A673 (cell line): Measurements from ENCODE around the gene SAA1.

Experiments used
- EZH2 ChIP-seq: fragments of 200-600 bp; sonication (generic); IDR thresholded peaks from 2 replicates; pipeline ENCODE4 v1.6.1; 2017; ENCODE audit warnings: borderline replicate concordance, low read depth, mild to moderate bottlenecking, mixed read lengths, antibody characterized with exemption, low read length; ENCODE audit not compliant: poor library complexity, severe bottlenecking
- TF ChIP-seq, protein P1 (sequence below): fragments of 300-800, 200-600 bp; sonication (generic); conservative IDR thresholded peaks from 2 replicates; pipeline ENCODE4 v1.5.1; 2017; ENCODE audit warnings: low read depth, mild to moderate bottlenecking, antibody characterized with exemption, low read length, moderate library complexity, mixed read lengths

DNA sequence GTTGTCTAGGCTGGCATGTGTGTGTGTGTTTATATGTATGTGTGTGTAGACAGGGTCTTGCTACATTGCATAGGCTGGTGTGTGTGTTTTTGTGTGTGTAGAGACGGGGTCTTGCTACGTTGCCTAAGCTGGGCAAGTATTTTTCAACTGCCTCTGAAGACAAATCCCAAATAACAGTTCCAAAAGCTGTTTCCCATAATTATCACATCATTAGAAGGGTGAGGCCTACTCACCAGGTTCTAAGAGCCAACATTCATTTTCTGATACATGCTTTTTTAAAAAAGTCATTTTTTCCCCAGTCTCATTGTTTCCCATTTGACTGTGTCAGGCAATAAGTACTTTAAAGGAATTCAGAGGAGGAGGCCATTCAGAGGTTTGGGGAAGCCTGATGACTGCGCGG, 22.8 kb downstream of the SAA1 start:
- TF ChIP-seq, protein P1, sequence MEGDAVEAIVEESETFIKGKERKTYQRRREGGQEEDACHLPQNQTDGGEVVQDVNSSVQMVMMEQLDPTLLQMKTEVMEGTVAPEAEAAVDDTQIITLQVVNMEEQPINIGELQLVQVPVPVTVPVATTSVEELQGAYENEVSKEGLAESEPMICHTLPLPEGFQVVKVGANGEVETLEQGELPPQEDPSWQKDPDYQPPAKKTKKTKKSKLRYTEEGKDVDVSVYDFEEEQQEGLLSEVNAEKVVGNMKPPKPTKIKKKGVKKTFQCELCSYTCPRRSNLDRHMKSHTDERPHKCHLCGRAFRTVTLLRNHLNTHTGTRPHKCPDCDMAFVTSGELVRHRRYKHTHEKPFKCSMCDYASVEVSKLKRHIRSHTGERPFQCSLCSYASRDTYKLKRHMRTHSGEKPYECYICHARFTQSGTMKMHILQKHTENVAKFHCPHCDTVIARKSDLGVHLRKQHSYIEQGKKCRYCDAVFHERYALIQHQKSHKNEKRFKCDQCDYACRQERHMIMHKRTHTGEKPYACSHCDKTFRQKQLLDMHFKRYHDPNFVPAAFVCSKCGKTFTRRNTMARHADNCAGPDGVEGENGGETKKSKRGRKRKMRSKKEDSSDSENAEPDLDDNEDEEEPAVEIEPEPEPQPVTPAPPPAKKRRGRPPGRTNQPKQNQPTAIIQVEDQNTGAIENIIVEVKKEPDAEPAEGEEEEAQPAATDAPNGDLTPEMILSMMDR = no peak
- no peak for TF ChIP-seq EZH2
